HepG2 (cell line): ENCODE results near the gene SEMA3G. TPM values are rescaled to one million over a fixed set of nuclear protein-coding genes. Genes with fewer than 3 reads are reported as not detected.

Experiments used
- BHLHE40 ChIP-seq: IDR thresholded peaks from 2 replicates; pipeline ENCODE4 v1.6.1; 2011; ENCODE audit warnings: low read length, improper control_type of control experiment
- EP300 ChIP-seq, 3 experiments: sonication (generic) in 1 of 3; formaldehyde crosslinking in 1 of 3; IDR thresholded peaks; 2 replicates each; pipeline versions ENCODE4 v1.5.1 to v1.6.1; 2011 to 2020; ENCODE audit warnings: low read depth in 2 of 3, low read length in 2 of 3, borderline replicate concordance in 1 of 3, improper control_type of control experiment in 1 of 3, mild to moderate bottlenecking in 1 of 3, missing genetic modification reagents in 1 of 3, moderate library complexity in 1 of 3
- MTF1 ChIP-seq: sonication (generic); formaldehyde crosslinking; IDR thresholded peaks from 2 replicates; pipeline ENCODE4 v1.5.0; 2020; ENCODE audit warnings: missing genetic modification reagents
- RAD21 ChIP-seq: fragments of 450-650 bp; formaldehyde crosslinking; IDR thresholded peaks from 2 replicates; pipeline ENCODE4 v1.5.0; 2020; ENCODE audit warnings: mild to moderate bottlenecking
- RAD51 ChIP-seq: fragments of 450-650 bp; IDR thresholded peaks from 2 replicates; pipeline ENCODE4 v1.6.1; 2016; ENCODE audit warnings: borderline replicate concordance
- RARA ChIP-seq: IDR thresholded peaks from 2 replicates; pipeline ENCODE4 v1.6.1; 2016; ENCODE audit warnings: missing genetic modification reagents, missing compliant biosample characterization
- RBAK ChIP-seq: sonication (generic); formaldehyde crosslinking; IDR thresholded peaks from 2 replicates; pipeline ENCODE4 v1.5.1; 2020; ENCODE audit warnings: mild to moderate bottlenecking, missing genetic modification reagents
- RBM39 ChIP-seq: fragments of 200-400 bp; formaldehyde crosslinking; IDR thresholded peaks from one replicate; pipeline ENCODE4 v1.6.1; 2018; ENCODE audit warnings: antibody characterized with exemption, mild to moderate bottlenecking, low read depth, low read length; ENCODE audit not compliant: poor library complexity, severe bottlenecking
- SALL1 ChIP-seq: sonication (generic); formaldehyde crosslinking; IDR thresholded peaks from 2 replicates; pipeline ENCODE4 v1.8.0; 2022; ENCODE audit warnings: mild to moderate bottlenecking, missing genetic modification reagents
- SYNCRIP ChIP-seq: fragments of 200-400 bp; formaldehyde crosslinking; IDR thresholded peaks from 2 replicates; pipeline ENCODE4 v1.6.1; 2018; ENCODE audit warnings: mild to moderate bottlenecking, low read depth, low read length; ENCODE audit not compliant: insufficient read depth
- XBP1 ChIP-seq: sonication (generic); formaldehyde crosslinking; IDR thresholded peaks from 2 replicates; pipeline ENCODE4 v1.5.0; 2020; ENCODE audit warnings: missing genetic modification reagents
- ZFP90 ChIP-seq: sonication (generic); formaldehyde crosslinking; IDR thresholded peaks from 2 replicates; pipeline ENCODE4 v1.8.0; 2022; ENCODE audit warnings: missing genetic modification reagents, mild to moderate bottlenecking, inconsistent platforms, borderline replicate concordance
- ZNF121 ChIP-seq: sonication (generic); formaldehyde crosslinking; IDR thresholded peaks from 2 replicates; pipeline ENCODE4 v1.5.0; 2020; ENCODE audit warnings: mild to moderate bottlenecking, missing genetic modification reagents
- ZNF432 ChIP-seq: sonication (generic); formaldehyde crosslinking; IDR thresholded peaks from 2 replicates; pipeline ENCODE4 v1.5.0; 2020; ENCODE audit warnings: missing genetic modification reagents, mild to moderate bottlenecking, borderline replicate concordance
- ZNF672 ChIP-seq: sonication (generic); formaldehyde crosslinking; IDR thresholded peaks from 2 replicates; pipeline ENCODE4 v1.8.1; 2022; ENCODE audit warnings: missing genetic modification reagents
- polyA plus RNA-seq, 8 experiments: library from polyadenylated mRNA; depleted of rRNA in 3 of 8; stranded (reverse) in 7 of 8; unstranded in 1 of 8; fragments of >200 nt; fragmentation: Illumina TruSeq in 4 of 8; extraction: Trizol in 4 of 8; gene quantifications; 2 replicates each; pipeline versions ENCODE4 v1.2.1 to v1.2.3, GENCODE V29; 2011 to 2016; ENCODE audit warnings: low read depth in 4 of 8, missing spikeins in 1 of 8, mixed read lengths in 1 of 8; ENCODE audit not compliant: insufficient read depth in 1 of 8
- total RNA-seq, 5 experiments: library from RNA; depleted of rRNA; stranded (reverse); fragments of >200 nt; fragmentation: Illumina TruSeq; extraction: Trizol; gene quantifications; 2 replicates each; pipeline ENCODE4 v1.2.3, GENCODE V29; 2016; ENCODE audit warnings: low read depth in 1 of 5
- TF ChIP-seq, protein P1 (sequence below), 2 experiments: sonication (generic) in 1 of 2; formaldehyde crosslinking in 1 of 2; IDR thresholded peaks; 2 replicates each; pipeline versions ENCODE4 v1.5.1 to v1.6.1; 2011 to 2020; ENCODE audit warnings: borderline replicate concordance in 1 of 2, low read depth in 1 of 2, low read length in 1 of 2, mild to moderate bottlenecking in 1 of 2, missing genetic modification reagents in 1 of 2, moderate library complexity in 1 of 2
- TF ChIP-seq, protein P2 (sequence below): sonication (generic); formaldehyde crosslinking; IDR thresholded peaks from 2 replicates; pipeline ENCODE4 v1.5.0; 2020; ENCODE audit warnings: missing genetic modification reagents
- TF ChIP-seq, protein P3 (sequence below): sonication (generic); formaldehyde crosslinking; IDR thresholded peaks from 2 replicates; pipeline ENCODE4 v1.5.1; 2020; ENCODE audit warnings: mild to moderate bottlenecking, missing genetic modification reagents, borderline replicate concordance

The SEMA3G gene
- total and polyA plus RNA-seq, 2 of the 13 experiments (the other 11 are each of a cell fraction or from before 2014, with no cell fraction given), result 6.1 to 8.3 TPM

DNA sequence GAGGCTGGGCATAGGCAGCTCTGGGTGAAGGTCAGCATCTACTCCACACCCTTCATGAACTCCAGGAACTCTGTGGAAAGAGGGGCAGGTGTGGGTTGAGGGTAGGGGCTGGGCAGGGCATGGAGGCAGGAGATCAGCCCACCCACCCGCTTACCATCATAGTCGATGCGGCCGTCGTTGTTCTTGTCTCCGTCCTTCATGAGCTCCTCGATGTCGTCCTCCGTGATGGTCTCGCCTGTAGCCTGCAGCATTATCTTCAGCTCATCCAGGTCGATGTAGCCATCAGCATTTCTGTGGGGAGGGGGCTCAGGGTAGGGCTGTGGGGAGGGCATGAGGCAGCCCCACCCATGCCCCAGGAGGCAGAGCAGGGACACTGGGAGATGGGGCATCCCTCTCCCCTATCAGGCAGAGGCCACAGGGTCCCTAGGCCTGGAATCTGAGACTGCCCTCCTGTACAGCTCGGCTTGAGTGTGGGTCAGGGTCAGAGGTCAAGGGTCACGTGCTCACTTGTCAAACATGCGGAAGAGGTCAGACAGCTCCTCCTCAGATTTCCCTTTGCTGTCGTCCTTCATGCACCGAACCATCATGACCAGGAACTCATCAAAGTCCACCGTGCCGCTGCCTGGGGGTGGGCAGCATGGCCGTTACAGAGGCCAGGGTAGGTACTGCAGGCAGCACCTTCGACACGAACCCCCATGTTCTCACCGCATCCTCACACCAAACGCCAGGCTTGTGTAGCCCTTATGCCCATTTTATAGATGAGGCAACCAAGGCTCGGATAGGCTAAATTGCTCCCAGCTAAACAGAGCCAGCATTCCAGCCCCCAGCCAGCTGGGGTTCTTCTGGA lies 6.6 kb upstream of the SEMA3G start (continued):
- peak; percentile 76 for TF ChIP-seq BHLHE40
- TF ChIP-seq XBP1 (CRISPR knock-in tag), result no peak
- TF ChIP-seq, protein P1, sequence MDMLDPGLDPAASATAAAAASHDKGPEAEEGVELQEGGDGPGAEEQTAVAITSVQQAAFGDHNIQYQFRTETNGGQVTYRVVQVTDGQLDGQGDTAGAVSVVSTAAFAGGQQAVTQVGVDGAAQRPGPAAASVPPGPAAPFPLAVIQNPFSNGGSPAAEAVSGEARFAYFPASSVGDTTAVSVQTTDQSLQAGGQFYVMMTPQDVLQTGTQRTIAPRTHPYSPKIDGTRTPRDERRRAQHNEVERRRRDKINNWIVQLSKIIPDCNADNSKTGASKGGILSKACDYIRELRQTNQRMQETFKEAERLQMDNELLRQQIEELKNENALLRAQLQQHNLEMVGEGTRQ (IDR thresholded peaks at IDR 0.05; ENCODE audit: low read depth, low read length), result peak; percentile 74
- TF ChIP-seq, protein P1 (CRISPR knock-in tag; IDR thresholded peaks at IDR 0.05; ENCODE audit: borderline replicate concordance), result peak; percentile 73; the same call in 1 of the 2 replicates
- TF ChIP-seq RBM39, result no peak
- TF ChIP-seq MTF1 (CRISPR knock-in tag), result no peak
- TF ChIP-seq ZNF121 (CRISPR knock-in tag), result no peak
- TF ChIP-seq, protein P2, sequence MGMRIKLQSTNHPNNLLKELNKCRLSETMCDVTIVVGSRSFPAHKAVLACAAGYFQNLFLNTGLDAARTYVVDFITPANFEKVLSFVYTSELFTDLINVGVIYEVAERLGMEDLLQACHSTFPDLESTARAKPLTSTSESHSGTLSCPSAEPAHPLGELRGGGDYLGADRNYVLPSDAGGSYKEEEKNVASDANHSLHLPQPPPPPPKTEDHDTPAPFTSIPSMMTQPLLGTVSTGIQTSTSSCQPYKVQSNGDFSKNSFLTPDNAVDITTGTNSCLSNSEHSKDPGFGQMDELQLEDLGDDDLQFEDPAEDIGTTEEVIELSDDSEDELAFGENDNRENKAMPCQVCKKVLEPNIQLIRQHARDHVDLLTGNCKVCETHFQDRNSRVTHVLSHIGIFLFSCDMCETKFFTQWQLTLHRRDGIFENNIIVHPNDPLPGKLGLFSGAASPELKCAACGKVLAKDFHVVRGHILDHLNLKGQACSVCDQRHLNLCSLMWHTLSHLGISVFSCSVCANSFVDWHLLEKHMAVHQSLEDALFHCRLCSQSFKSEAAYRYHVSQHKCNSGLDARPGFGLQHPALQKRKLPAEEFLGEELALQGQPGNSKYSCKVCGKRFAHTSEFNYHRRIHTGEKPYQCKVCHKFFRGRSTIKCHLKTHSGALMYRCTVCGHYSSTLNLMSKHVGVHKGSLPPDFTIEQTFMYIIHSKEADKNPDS (CRISPR knock-in tag), result no peak
- no peak for TF ChIP-seq EP300 (IDR thresholded peaks at IDR 0.05; ENCODE audit: low read depth in 2 of 2, low read length in 2 of 2)
- TF ChIP-seq EP300 (CRISPR knock-in tag; IDR thresholded peaks at IDR 0.05; ENCODE audit: borderline replicate concordance), result 0 out of 2 replicates have a peak, but pooled peaks have one; percentile 13
- no peak for TF ChIP-seq RAD21 (CRISPR knock-in tag)
- TF ChIP-seq RARA (CRISPR knock-in tag), result peak; percentile 71
- no peak for TF ChIP-seq RBAK (CRISPR knock-in tag)
- TF ChIP-seq ZFP90 (CRISPR knock-in tag), result no peak
- TF ChIP-seq ZNF432 (CRISPR knock-in tag), result no peak
- TF ChIP-seq, protein P3, sequence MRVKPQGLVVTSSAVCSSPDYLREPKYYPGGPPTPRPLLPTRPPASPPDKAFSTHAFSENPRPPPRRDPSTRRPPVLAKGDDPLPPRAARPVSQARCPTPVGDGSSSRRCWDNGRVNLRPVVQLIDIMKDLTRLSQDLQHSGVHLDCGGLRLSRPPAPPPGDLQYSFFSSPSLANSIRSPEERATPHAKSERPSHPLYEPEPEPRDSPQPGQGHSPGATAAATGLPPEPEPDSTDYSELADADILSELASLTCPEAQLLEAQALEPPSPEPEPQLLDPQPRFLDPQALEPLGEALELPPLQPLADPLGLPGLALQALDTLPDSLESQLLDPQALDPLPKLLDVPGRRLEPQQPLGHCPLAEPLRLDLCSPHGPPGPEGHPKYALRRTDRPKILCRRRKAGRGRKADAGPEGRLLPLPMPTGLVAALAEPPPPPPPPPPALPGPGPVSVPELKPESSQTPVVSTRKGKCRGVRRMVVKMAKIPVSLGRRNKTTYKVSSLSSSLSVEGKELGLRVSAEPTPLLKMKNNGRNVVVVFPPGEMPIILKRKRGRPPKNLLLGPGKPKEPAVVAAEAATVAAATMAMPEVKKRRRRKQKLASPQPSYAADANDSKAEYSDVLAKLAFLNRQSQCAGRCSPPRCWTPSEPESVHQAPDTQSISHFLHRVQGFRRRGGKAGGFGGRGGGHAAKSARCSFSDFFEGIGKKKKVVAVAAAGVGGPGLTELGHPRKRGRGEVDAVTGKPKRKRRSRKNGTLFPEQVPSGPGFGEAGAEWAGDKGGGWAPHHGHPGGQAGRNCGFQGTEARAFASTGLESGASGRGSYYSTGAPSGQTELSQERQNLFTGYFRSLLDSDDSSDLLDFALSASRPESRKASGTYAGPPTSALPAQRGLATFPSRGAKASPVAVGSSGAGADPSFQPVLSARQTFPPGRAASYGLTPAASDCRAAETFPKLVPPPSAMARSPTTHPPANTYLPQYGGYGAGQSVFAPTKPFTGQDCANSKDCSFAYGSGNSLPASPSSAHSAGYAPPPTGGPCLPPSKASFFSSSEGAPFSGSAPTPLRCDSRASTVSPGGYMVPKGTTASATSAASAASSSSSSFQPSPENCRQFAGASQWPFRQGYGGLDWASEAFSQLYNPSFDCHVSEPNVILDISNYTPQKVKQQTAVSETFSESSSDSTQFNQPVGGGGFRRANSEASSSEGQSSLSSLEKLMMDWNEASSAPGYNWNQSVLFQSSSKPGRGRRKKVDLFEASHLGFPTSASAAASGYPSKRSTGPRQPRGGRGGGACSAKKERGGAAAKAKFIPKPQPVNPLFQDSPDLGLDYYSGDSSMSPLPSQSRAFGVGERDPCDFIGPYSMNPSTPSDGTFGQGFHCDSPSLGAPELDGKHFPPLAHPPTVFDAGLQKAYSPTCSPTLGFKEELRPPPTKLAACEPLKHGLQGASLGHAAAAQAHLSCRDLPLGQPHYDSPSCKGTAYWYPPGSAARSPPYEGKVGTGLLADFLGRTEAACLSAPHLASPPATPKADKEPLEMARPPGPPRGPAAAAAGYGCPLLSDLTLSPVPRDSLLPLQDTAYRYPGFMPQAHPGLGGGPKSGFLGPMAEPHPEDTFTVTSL (CRISPR knock-in tag), result no peak
- peak; percentile 61; the same call in 1 of the 2 replicates for TF ChIP-seq RAD51
- TF ChIP-seq ZNF672 (CRISPR knock-in tag), result no peak
- TF ChIP-seq SALL1, result peak; percentile 40; the same call in 1 of the 2 replicates
- TF ChIP-seq SYNCRIP, result no peak
